Uterus (tissue), 2 donors: ENCODE measurements around the gene PNPO.

Experiments
- POLR2A ChIP-seq, 2 donors: fragments of 450-650 bp; IDR thresholded peaks; one replicate each; pipeline ENCODE4 v1.6.1; 2016; ENCODE audit warnings: antibody characterized with exemption in 2 of 2, mild to moderate bottlenecking in 1 of 2, moderate library complexity in 1 of 2
- TF ChIP-seq, protein P1 (sequence below), 4 experiments: fragments of 200-600 bp in 2 of 4; fragments of 450-650 bp in 2 of 4; sonication (generic) in 2 of 4; IDR thresholded peaks; one replicate each; pipeline ENCODE4 v1.5.1; 2016 to 2019; ENCODE audit warnings: antibody characterized with exemption in 4 of 4, mild to moderate bottlenecking in 2 of 4, moderate library complexity in 1 of 4

DNA sequence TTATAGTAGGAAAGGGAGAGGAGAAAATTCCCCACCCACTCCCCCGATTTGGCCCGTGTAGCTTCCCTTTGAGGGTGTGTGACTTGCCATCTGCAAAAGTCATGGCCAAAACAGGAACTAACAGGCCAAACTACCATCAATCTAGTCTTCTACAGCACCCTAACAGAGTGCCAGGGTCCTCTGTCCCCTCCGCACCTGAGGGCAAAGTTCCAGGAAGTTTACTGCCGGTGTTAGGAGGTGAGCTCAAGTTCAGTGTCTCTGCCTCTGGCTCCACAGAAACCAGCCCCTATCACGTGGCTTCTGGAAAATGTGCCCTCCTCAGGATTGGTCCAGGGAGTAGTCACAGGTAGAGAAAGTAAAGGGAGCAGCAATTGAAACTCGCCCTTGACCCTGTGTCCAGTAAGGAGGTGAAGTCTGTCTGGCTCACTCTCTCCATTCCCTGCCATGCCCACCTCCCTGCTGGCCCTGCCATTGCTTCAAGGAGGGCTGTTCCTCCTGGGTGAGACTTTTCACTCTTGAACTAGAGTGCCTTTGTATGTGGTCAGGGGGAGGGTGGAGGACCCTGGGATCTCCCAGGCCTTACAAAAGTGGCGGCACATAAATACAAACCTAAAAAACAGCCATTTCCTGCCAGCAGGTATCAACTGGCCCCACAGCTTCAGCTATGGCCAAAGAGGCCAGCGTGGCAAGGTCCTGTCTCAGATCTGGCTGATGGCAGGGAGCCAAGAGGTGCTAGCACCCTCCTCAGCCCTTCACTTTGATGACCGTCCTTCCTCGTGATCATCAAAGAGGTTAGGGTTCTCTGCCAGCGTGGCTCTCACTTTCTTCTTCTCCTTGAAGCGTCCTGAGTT lies 11.0 kb downstream of the PNPO start:
- TF ChIP-seq, protein P1, sequence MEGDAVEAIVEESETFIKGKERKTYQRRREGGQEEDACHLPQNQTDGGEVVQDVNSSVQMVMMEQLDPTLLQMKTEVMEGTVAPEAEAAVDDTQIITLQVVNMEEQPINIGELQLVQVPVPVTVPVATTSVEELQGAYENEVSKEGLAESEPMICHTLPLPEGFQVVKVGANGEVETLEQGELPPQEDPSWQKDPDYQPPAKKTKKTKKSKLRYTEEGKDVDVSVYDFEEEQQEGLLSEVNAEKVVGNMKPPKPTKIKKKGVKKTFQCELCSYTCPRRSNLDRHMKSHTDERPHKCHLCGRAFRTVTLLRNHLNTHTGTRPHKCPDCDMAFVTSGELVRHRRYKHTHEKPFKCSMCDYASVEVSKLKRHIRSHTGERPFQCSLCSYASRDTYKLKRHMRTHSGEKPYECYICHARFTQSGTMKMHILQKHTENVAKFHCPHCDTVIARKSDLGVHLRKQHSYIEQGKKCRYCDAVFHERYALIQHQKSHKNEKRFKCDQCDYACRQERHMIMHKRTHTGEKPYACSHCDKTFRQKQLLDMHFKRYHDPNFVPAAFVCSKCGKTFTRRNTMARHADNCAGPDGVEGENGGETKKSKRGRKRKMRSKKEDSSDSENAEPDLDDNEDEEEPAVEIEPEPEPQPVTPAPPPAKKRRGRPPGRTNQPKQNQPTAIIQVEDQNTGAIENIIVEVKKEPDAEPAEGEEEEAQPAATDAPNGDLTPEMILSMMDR (IDR thresholded peaks at IDR 0.05): no peak
- no peak for TF ChIP-seq POLR2A (IDR thresholded peaks at IDR 0.05)
